ENCODE measurements around the gene SGCE. TPM values are rescaled to one million over a fixed set of nuclear protein-coding genes. Genes with fewer than 3 reads are reported as not detected.

The SGCE gene
- total RNA-seq, 1 donor from 2014 or later = 33.6 TPM

DNA sequence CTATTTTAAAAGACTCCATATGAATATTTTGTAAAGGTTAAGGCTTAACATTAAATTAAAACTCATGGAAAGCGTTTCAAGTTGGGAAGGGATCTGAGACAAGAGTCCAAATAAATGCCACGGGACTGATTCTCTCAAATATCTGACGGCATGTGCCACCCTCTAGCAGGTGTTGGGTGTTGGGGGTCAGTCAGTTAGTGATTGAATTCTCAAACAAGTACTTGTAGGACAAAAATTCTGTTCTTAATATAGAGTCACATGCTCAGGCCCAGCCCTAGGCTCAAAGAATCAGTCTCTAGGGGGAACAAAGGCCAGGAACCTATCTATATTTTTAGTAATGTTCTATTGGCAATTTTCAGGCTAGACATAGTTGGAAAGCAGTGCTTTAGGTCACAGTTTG lies 39.1 kb downstream of the SGCE start:
- no peak for DNase-seq (ENCODE audit: low read depth)
- Histone ChIP-seq H3K36me3 (ENCODE audit: control insufficient read depth, insufficient read depth, low read length) (no peaks in the 10 kb centered on the region), H3K27me3 (ENCODE audit: control insufficient read depth, insufficient read depth, low read length) (no peaks in the 10 kb centered on the region), H3K4me3 (ENCODE audit: low read depth, low read length) (no peak overlapping the region)
- TF ChIP-seq, protein P1, sequence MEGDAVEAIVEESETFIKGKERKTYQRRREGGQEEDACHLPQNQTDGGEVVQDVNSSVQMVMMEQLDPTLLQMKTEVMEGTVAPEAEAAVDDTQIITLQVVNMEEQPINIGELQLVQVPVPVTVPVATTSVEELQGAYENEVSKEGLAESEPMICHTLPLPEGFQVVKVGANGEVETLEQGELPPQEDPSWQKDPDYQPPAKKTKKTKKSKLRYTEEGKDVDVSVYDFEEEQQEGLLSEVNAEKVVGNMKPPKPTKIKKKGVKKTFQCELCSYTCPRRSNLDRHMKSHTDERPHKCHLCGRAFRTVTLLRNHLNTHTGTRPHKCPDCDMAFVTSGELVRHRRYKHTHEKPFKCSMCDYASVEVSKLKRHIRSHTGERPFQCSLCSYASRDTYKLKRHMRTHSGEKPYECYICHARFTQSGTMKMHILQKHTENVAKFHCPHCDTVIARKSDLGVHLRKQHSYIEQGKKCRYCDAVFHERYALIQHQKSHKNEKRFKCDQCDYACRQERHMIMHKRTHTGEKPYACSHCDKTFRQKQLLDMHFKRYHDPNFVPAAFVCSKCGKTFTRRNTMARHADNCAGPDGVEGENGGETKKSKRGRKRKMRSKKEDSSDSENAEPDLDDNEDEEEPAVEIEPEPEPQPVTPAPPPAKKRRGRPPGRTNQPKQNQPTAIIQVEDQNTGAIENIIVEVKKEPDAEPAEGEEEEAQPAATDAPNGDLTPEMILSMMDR (IDR thresholded peaks at IDR 0.05; ENCODE audit: insufficient read depth, low read length, poor library complexity, severe bottlenecking) = no peak

DNA sequence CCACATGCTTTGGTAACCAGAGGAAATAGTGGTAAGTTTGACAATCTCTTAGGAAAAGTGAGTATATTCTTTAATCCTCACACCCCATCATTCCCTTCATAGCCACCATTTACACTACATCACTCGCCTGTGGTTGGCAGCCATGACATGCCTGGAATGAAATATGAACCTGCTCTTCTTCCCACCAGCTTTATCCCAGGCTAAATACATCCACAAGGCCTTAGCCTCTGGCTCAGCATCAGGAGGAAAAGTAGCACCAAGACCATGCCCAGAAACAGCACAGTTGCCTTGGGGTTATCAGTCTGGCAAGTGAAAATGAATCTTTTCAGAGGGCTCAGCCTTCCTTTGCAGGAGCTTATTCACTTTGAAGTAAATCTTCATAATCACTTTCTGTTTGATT lies 40.3 kb downstream of the SGCE start:
- TF ChIP-seq, protein P1 (IDR thresholded peaks at IDR 0.05; ENCODE audit: insufficient read depth, low read length, poor library complexity, severe bottlenecking) = no peak
- Histone ChIP-seq H3K36me3 (ENCODE audit: control insufficient read depth, insufficient read depth, low read length) (no peaks in the 10 kb centered on the region), H3K27me3 (ENCODE audit: control insufficient read depth, insufficient read depth, low read length) (no peaks in the 10 kb centered on the region), H3K4me3 (ENCODE audit: low read depth, low read length) (no peak overlapping the region)
- no peak for DNase-seq (ENCODE audit: low read depth)

DNA sequence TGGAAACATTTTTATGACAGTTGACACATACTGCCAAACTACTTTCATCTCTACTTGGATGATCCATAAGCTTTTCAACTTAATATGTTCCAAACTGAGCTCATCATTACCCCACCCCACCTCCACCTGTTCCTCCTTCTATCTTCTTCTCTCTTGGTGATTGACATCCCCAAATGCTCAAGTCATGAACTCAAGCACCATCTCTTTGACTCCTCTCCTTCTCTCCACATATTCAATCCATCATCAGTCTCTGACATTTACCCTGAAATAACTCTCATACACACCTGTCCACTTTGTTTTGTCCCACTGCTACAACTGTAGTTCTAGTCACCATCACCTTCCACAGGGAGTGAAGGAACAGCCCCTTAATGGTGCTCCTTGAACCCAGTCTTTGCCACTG lies 43.3 kb downstream of the SGCE start:
- TF ChIP-seq, protein P1 (IDR thresholded peaks at IDR 0.05; ENCODE audit: insufficient read depth, low read length, poor library complexity, severe bottlenecking) = no peak

DNA sequence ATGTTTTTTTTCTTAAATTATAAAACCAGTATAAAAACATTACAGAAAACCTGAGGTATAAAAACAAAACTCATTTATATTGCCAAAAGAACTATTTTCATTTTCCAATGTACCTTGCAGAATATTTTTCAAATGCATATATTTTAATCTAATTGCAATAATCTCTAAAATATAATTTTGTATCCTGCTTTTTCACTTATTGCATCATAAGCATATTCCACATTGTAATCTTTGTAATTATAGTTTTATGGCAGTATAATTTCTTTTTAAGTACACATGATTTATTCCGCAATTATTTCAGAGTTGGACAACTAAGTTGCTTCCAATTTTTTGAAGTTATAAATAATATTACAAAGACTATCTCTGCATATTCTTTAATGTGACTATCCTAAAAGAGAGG lies 43.7 kb downstream of the SGCE start:
- no peak overlapping the region for H3K4me3 ChIP-seq (ENCODE audit: low read depth, low read length)
- no peaks in the 10 kb centered on the region for H3K27me3 ChIP-seq (ENCODE audit: control insufficient read depth, insufficient read depth, low read length)
- TF ChIP-seq, protein P1 (IDR thresholded peaks at IDR 0.05; ENCODE audit: insufficient read depth, low read length, poor library complexity, severe bottlenecking) = no peak
- no peaks in the 10 kb centered on the region for H3K36me3 ChIP-seq (ENCODE audit: control insufficient read depth, insufficient read depth, low read length)
- no peak for DNase-seq (ENCODE audit: low read depth)

More for the DNA sequence above, 43.3 kb downstream of the SGCE start:
- H3K27me3 ChIP-seq (ENCODE audit: control insufficient read depth, insufficient read depth, low read length) = no peaks in the 10 kb centered on the region
- DNase-seq (ENCODE audit: low read depth) = no peak
- no peaks in the 10 kb centered on the region for H3K36me3 ChIP-seq (ENCODE audit: control insufficient read depth, insufficient read depth, low read length)
- H3K4me3 ChIP-seq (ENCODE audit: low read depth, low read length) = no peak overlapping the region

DNA sequence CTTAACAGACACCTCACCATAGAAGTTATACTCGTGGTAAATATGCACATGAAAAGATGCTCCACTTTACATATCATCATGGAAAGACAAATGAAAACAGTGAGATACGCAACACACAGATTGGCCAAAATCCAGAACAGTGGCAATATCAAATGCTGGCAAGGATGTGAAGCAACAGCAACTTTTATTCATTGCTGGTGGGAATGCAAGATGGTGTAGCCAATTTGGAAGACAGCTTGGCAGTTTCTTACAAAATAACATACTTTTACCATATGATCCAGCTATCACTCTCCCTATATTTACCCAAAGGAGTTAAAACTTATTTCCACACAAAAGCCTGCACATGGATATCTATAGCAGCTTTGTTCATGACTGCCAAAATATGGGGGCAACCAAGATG lies 46.4 kb downstream of the SGCE start:
- TF ChIP-seq, protein P1 (IDR thresholded peaks at IDR 0.05; ENCODE audit: insufficient read depth, low read length, poor library complexity, severe bottlenecking) = no peak
- no peak for DNase-seq (ENCODE audit: low read depth)
- H3K36me3 ChIP-seq (ENCODE audit: control insufficient read depth, insufficient read depth, low read length) = no peaks in the 10 kb centered on the region
- H3K4me3 ChIP-seq (ENCODE audit: low read depth, low read length) = no peak overlapping the region
- no peaks in the 10 kb centered on the region for H3K27me3 ChIP-seq (ENCODE audit: control insufficient read depth, insufficient read depth, low read length)

DNA sequence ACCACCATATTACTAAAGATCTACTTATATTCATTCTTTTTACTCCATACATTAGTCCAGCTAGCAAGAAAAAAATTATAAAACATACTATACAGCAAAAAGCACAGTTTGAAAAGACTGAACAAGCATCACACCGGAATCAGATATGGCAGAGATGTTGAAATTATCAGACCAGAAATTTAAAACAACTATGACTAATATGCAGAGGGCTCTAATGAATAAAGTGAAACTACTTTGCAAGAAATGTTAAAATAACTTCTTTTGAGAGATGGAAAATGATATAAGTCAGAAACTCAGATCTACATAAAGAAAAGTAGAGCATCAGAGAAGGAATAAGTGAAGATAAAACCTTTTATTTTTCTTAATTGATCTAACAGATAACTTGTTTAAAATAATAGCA lies 50.9 kb downstream of the SGCE start:
- no peak overlapping the region for H3K4me3 ChIP-seq (ENCODE audit: low read depth, low read length)
- no peak for DNase-seq (ENCODE audit: low read depth)
- no peaks in the 10 kb centered on the region for H3K27me3 ChIP-seq (ENCODE audit: control insufficient read depth, insufficient read depth, low read length)
- no peaks in the 10 kb centered on the region for H3K36me3 ChIP-seq (ENCODE audit: control insufficient read depth, insufficient read depth, low read length)
- TF ChIP-seq, protein P1 (IDR thresholded peaks at IDR 0.05; ENCODE audit: insufficient read depth, low read length, poor library complexity, severe bottlenecking) = no peak

Data from kidney epithelial cell (primary cell).